ENCODE results near the gene TRPV6.

GRCh38 chr7:142914121-142914520, 28.6 kb upstream of the TRPV6 start:
- TF ChIP-seq CTCF (conservative IDR thresholded peaks at IDR 0.05; ENCODE audit: low read depth, low read length) (no peak), EZH2 (IDR thresholded peaks at IDR 0.05; ENCODE audit: borderline replicate concordance, low read depth, low read length, poor library complexity, severe bottlenecking) (no peak)

All from A673 (cell line).